Measurements from ENCODE around the gene PARP15.

- TF ChIP-seq CTCF (IDR thresholded peaks at IDR 0.05; ENCODE audit: insufficient read depth, low read depth, low read length) (no peak), EZH2 (IDR thresholded peaks at IDR 0.05; ENCODE audit: insufficient read depth, low read length) (no peak)
Measured at GRCh38 chr3:122557356-122557755, 20.1 kb upstream of the PARP15 start.

Measured in astrocyte (in vitro differentiated cells and primary cell).